Naive thymus-derived CD4-positive, alpha-beta T cell (primary cell): ENCODE measurements around the gene HHIPL1. TPM values are rescaled to one million over a fixed set of nuclear protein-coding genes. Genes with fewer than 3 reads are reported as not detected.

ENCODE experiments used
- ATAC-seq: fragments of 150-1000 bp; cut with Tn5 transposase; 2 replicates; pipeline ENCODE4 v1.10.0; 2021; ENCODE audit warnings: mild to moderate bottlenecking, moderate library complexity
- CTCF ChIA-PET: fragments of 350-600 bp; sonication (Branson Sonifier 250); formaldehyde crosslinking; loops from one replicate; lab custom pipeline; 2021; ENCODE audit warnings: antibody characterized with exemption; lab: Charles Lee
- POLR2A ChIA-PET: fragments of 350-600 bp; sonication (Branson Sonifier 250); formaldehyde crosslinking; loops from one replicate; lab custom pipeline; 2021; ENCODE audit warnings: antibody characterized with exemption, inconsistent platforms; lab: Charles Lee
- DNase-seq, 9 donors: peaks; one replicate each; pipeline versions ENCODE4 v3.0.0 to v3.0.0-alpha.2; 2020 to 2022; ENCODE audit warnings: mixed read lengths in 1 of 9
- H3K27ac ChIP-seq: one replicate; pipeline ENCODE4 v1.7.0; 2013; ENCODE audit warnings: mild to moderate bottlenecking, low read depth, low read length, moderate library complexity
- H3K27me3 ChIP-seq, 2 donors: one replicate each; pipeline ENCODE4 v1.7.0; 2013; ENCODE audit warnings: low read length in 2 of 2, mild to moderate bottlenecking in 2 of 2, moderate library complexity in 2 of 2; ENCODE audit not compliant: control insufficient read depth in 2 of 2, insufficient read depth in 2 of 2
- H3K36me3 ChIP-seq, 3 experiments: 1 replicate in 2 of 3; 2 replicates in 1 of 3; pipeline ENCODE4 v1.7.0; 2013; ENCODE audit warnings: low read length in 3 of 3, mild to moderate bottlenecking in 3 of 3, moderate library complexity in 1 of 3; ENCODE audit not compliant: insufficient read depth in 3 of 3, control insufficient read depth in 2 of 3
- H3K4me1 ChIP-seq, 2 donors: one replicate each; pipeline ENCODE4 v1.7.0; 2013; ENCODE audit warnings: low read length in 2 of 2, mild to moderate bottlenecking in 2 of 2, moderate library complexity in 1 of 2; ENCODE audit not compliant: control insufficient read depth in 2 of 2, insufficient read depth in 2 of 2
- H3K4me3 ChIP-seq: 2 replicates; pipeline ENCODE4 v1.7.0; 2013; ENCODE audit warnings: mild to moderate bottlenecking, low read length
- H3K9me3 ChIP-seq, 3 experiments: 1 replicate in 2 of 3; 2 replicates in 1 of 3; pipeline ENCODE4 v1.7.0; 2013; ENCODE audit warnings: low read length in 3 of 3; ENCODE audit not compliant: control insufficient read depth in 2 of 3
- H3K27ac Mint-ChIP-seq, 9 donors: one replicate each; pipeline ENCODE4 v1.8.0; 2020 to 2022; ENCODE audit warnings: mixed read lengths in 9 of 9, mild to moderate bottlenecking in 8 of 9, moderate library complexity in 5 of 9, inconsistent platforms in 2 of 9
- H3K27me3 Mint-ChIP-seq, 5 donors: one replicate each; pipeline ENCODE4 v1.8.0; 2021 to 2022; ENCODE audit warnings: mixed read lengths in 5 of 5, mild to moderate bottlenecking in 1 of 5
- H3K36me3 Mint-ChIP-seq, 5 donors: one replicate each; pipeline ENCODE4 v1.8.0; 2020 to 2022; ENCODE audit warnings: mixed read lengths in 5 of 5, mild to moderate bottlenecking in 3 of 5, inconsistent platforms in 1 of 5
- H3K4me1 Mint-ChIP-seq, 7 donors: one replicate each; pipeline ENCODE4 v1.8.0; 2020 to 2022; ENCODE audit warnings: mixed read lengths in 7 of 7, mild to moderate bottlenecking in 3 of 7, inconsistent platforms in 1 of 7
- H3K4me3 Mint-ChIP-seq, 10 donors: one replicate each; pipeline ENCODE4 v1.8.0; 2020 to 2022; ENCODE audit warnings: mild to moderate bottlenecking in 10 of 10, mixed read lengths in 10 of 10, moderate library complexity in 6 of 10, inconsistent platforms in 2 of 10
- H3K9me3 Mint-ChIP-seq, 11 donors: one replicate each; pipeline ENCODE4 v1.8.0; 2020 to 2022; ENCODE audit warnings: mixed read lengths in 11 of 11, mild to moderate bottlenecking in 4 of 11, inconsistent platforms in 1 of 11, moderate library complexity in 1 of 11
- intact Hi-C, 2 donors: fragments of 100-400 bp; cut with micrococcal nuclease; formaldehyde crosslinking; loops; one replicate each; pipeline ENCODE4 v1.15.1; 2023
- polyA plus RNA-seq, 2 donors: library from polyadenylated mRNA; unstranded; fragments of 300-500 nt; fragmentation: Illumina TruSeq; gene quantifications; one replicate each; pipeline ENCODE4 v1.2.3, GENCODE V29; 2021
- total RNA-seq, 6 experiments: library from RNA in 5 of 6; stranded (reverse) in 5 of 6; gene quantifications; 1 replicate in 5 of 6; 2 replicates in 1 of 6; pipeline ENCODE4 v1.2.3 and lab custom pipeline; 2021 to 2026

HHIPL1 gene
- total and polyA plus RNA-seq, 7 experiments from 2014 or later = 0.40 to 0.41 TPM; not detected in 5

DNA sequence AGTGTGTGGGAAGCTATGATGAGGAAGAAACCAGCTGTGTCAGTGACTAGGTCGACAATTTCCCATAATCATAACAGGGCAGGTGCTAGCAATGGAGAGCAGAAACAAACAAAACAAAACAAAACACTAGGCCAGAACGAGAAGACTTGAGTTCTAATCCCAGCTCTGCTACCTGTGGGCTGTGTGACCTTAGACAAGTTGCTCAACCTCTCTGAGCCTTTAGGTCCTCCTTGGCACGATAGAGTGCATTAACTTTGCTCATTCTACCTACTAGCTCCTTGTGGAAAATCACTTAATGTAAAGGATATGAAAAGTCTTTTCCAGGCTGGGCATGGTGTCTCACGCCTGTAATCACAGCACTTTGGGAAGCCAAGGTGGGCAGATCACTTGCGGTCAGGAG is 11.2 kb downstream of the HHIPL1 start:
- H3K27ac ChIP-seq = no peak overlapping the region
- Mint-ChIP-seq H3K4me1 (peaks cover 0 to 4% (median 0%) of the 10 kb centered on the region in 7 donors), H3K4me3 (no peak overlapping the region), H3K9me3 (no peaks in the 10 kb centered on the region), H3K27ac (no peak overlapping the region), H3K27me3 (peaks cover 45 to 75% (median 50%) of the 10 kb centered on the region in 5 donors), H3K36me3 (peaks cover 0 to 2% (median 0%) of the 10 kb centered on the region in 5 donors)
- H3K9me3 ChIP-seq = no peaks in the 10 kb centered on the region
- no peak overlapping the region for H3K4me3 ChIP-seq
- intact Hi-C loops = no loop called here
- no peaks in the 10 kb centered on the region for H3K27me3 ChIP-seq
- ChIA-PET CTCF (no interaction called here), POLR2A (no interaction called here)
- ATAC-seq = no peak
- DNase-seq = no peak
- H3K36me3 ChIP-seq = no peaks in the 10 kb centered on the region
- H3K4me1 ChIP-seq = no peaks in the 10 kb centered on the region

DNA sequence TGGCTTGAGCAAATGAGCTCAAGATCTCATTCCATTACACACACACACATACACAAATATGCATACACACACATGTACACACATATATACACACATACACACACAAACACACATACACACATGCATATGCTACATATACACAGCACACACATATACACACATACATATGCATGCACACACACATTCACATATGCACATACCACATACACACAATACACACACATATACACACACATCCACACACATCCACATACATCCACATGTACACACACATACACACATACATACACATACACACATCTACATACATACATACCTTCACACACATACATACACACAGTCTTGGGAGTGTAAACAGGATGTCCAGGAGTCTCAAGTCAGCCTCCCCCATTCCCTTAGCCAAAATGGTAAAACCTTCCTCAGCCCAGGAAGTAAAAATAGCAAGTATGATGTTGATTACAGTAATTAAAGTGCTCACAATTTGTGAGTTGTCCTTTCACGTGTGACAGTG is 12.8 kb downstream of the HHIPL1 start:
- ChIA-PET POLR2A (no interaction called here), CTCF (no interaction called here)
- no peaks in the 10 kb centered on the region for H3K4me1 ChIP-seq
- no peaks in the 10 kb centered on the region for H3K27me3 ChIP-seq
- no peaks in the 10 kb centered on the region for H3K9me3 ChIP-seq
- Mint-ChIP-seq H3K27ac (no peak overlapping the region), H3K4me3 (no peak overlapping the region), H3K4me1 (peaks cover 0 to 4% (median 0%) of the 10 kb centered on the region in 7 donors), H3K27me3 (peaks cover 53 to 86% (median 60%) of the 10 kb centered on the region in 5 donors), H3K9me3 (no peaks in the 10 kb centered on the region), H3K36me3 (peaks cover 0 to 4% (median 0%) of the 10 kb centered on the region in 5 donors)
- H3K4me3 ChIP-seq = no peak overlapping the region
- DNase-seq (no peak), ATAC-seq (no peak)
- no peaks in the 10 kb centered on the region for H3K36me3 ChIP-seq
- intact Hi-C loops = no loop called here
- H3K27ac ChIP-seq = no peak overlapping the region

DNA sequence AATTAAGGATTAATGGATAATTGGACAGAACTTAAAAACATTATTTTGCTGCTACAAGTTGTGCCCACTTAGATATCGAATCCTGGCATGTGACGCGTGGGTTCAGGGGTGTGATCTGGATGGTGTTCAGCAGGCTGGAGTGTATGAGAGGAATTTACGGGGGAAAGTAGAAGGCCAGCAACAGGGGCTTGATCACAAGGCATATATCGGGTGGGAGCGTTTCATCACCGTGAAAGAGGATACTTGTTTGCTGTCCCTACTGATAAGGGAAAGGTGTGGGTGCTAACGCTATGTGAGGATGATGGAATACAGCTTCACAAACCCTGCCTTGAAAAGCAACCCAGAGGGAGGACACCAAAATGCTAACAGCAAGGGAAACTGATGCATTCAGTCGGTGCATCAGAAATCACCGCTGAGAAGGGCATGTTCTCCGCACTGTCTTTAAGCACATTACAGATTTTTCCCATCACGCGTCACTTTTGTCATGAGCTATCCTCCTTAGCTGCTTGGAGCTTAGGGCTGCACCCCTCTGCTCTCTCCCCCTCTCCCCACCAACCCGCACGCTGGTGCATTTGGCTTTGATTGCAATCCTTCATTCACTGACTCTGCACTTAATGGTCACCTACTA is 13.4 kb downstream of the HHIPL1 start:
- H3K36me3 Mint-ChIP-seq = peaks cover 0 to 4% (median 0%) of the 10 kb centered on the region in 5 donors
- H3K36me3 ChIP-seq = no peaks in the 10 kb centered on the region
- H3K27ac Mint-ChIP-seq = no peak overlapping the region
- H3K27ac ChIP-seq = no peak overlapping the region
- CTCF ChIA-PET = no interaction called here
- DNase-seq (no peak), ATAC-seq (no peak)
- no peak overlapping the region for H3K4me3 Mint-ChIP-seq
- no peaks in the 10 kb centered on the region for H3K4me1 ChIP-seq
- intact Hi-C loops = no loop called here
- no peak overlapping the region for H3K4me3 ChIP-seq
- no peaks in the 10 kb centered on the region for H3K27me3 ChIP-seq
- H3K4me1 Mint-ChIP-seq = peaks cover 0 to 4% (median 0%) of the 10 kb centered on the region in 7 donors
- POLR2A ChIA-PET = no interaction called here
- peaks cover 58 to 88% (median 63%) of the 10 kb centered on the region in 5 donors for H3K27me3 Mint-ChIP-seq
- no peaks in the 10 kb centered on the region for H3K9me3 Mint-ChIP-seq
- H3K9me3 ChIP-seq = no peaks in the 10 kb centered on the region

DNA sequence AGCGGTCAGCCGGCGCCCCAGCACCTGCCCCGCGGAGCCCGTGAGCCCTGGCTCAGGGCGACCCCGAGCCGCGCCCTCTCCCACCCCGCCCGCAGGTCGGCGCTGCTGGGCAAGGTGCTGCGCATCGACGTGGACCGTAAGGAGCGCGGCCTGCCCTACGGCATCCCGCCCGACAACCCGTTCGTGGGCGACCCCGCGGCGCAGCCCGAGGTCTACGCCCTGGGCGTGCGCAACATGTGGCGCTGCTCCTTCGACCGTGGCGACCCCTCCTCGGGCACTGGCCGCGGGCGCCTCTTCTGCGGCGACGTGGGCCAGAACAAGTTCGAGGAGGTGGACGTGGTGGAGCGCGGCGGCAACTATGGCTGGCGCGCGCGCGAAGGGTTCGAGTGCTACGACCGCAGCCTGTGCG is 14.4 kb downstream of the HHIPL1 start:
- peak; percentile 46 for ATAC-seq
- H3K27me3 Mint-ChIP-seq = peaks cover 52 to 78% (median 62%) of the 10 kb centered on the region in 5 donors
- no peaks in the 10 kb centered on the region for H3K4me1 ChIP-seq

DNA sequence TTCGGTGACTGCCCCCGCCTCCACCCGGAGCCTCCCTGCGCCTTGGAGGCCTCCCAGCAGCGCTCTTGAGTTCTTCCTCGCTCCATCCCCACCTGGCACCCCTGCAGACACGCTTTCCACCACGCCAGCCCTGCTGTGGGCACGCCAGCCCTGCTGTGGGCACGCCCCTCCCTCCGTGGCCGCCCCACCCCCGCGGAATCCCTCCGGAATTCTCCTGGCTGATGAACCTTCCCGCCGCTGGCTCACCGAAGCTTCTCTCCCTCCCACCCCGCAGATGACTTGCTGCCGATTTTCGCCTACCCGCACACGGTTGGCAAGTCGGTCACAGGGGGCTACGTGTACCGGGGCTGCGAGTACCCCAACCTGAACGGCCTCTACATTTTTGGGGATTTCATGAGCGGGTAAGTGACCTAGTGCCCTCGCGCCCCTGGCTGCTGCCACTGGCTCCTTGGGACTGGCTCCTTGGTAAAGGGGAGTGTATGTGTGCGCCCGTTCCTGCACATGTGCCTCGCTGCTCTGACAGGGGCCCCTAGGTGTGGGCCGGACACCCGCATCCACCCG is 15.2 kb downstream of the HHIPL1 start:
- Mint-ChIP-seq H3K9me3 (no peaks in the 10 kb centered on the region), H3K27ac (no peak overlapping the region), H3K27me3 (peaks cover 47 to 70% (median 58%) of the 10 kb centered on the region in 5 donors), H3K36me3 (peaks cover 0 to 4% (median 0%) of the 10 kb centered on the region in 5 donors), H3K4me1 (peaks cover 0 to 4% (median 0%) of the 10 kb centered on the region in 7 donors), H3K4me3 (peak overlapping the region in 2 of 10 donors; percentile 50 to 60)
- intact Hi-C loops = no loop called here
- H3K36me3 ChIP-seq = no peaks in the 10 kb centered on the region
- H3K27ac ChIP-seq = no peak overlapping the region
- no peak for DNase-seq
- CTCF ChIA-PET = no interaction called here
- H3K9me3 ChIP-seq = no peaks in the 10 kb centered on the region
- no peaks in the 10 kb centered on the region for H3K4me1 ChIP-seq
- no peak overlapping the region for H3K4me3 ChIP-seq
- POLR2A ChIA-PET = no interaction called here
- ATAC-seq = no peak
- no peaks in the 10 kb centered on the region for H3K27me3 ChIP-seq

More for the DNA sequence above, 14.4 kb downstream of the HHIPL1 start:
- no peaks in the 10 kb centered on the region for H3K9me3 ChIP-seq
- H3K36me3 ChIP-seq = no peaks in the 10 kb centered on the region
- no peaks in the 10 kb centered on the region for H3K9me3 Mint-ChIP-seq
- ChIA-PET POLR2A (no interaction called here), CTCF (no interaction called here)
- peaks cover 0 to 4% (median 0%) of the 10 kb centered on the region in 5 donors for H3K36me3 Mint-ChIP-seq
- H3K27ac Mint-ChIP-seq = no peak overlapping the region
- peak overlapping the region in 1 of 10 donors; percentile 47 for H3K4me3 Mint-ChIP-seq
- no peak overlapping the region for H3K4me3 ChIP-seq
- intact Hi-C loops = no loop called here
- no peaks in the 10 kb centered on the region for H3K27me3 ChIP-seq
- peaks cover 0 to 4% (median 0%) of the 10 kb centered on the region in 7 donors for H3K4me1 Mint-ChIP-seq
- no peak overlapping the region for H3K27ac ChIP-seq
- no peak for DNase-seq

DNA sequence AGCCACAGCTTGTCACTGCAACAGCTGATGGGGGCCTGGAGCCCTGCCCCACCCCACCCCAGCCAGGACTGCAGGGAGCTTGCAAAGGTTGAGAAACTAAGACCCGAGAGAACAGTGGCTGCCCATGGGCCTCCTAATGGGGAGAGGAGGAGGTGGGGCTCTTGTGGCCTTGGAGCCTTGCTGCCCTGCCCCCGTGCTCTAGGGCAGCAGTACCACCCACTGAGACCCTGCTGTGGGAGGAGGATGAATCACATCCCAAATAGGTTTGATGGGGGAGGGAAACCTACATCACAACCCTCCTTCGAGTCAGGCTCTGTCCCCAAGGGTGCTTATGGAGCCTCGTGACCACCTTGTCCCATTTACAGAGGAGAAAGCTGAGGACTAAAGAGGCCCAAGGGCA is 15.9 kb downstream of the HHIPL1 start:
- Histone ChIP-seq H3K36me3 (no peaks in the 10 kb centered on the region), H3K27me3 (no peaks in the 10 kb centered on the region), H3K27ac (no peak overlapping the region), H3K4me1 (no peaks in the 10 kb centered on the region), H3K4me3 (no peak overlapping the region), H3K9me3 (no peaks in the 10 kb centered on the region)
- ChIA-PET POLR2A (no interaction called here), CTCF (no interaction called here)
- no peak for ATAC-seq
- H3K36me3 Mint-ChIP-seq = peaks cover 0 to 4% (median 0%) of the 10 kb centered on the region in 5 donors
- intact Hi-C loops = no loop called here
- H3K9me3 Mint-ChIP-seq = no peaks in the 10 kb centered on the region
- no peak for DNase-seq
- peaks cover 0 to 4% (median 0%) of the 10 kb centered on the region in 7 donors for H3K4me1 Mint-ChIP-seq
- no peak overlapping the region for H3K4me3 Mint-ChIP-seq
- H3K27ac Mint-ChIP-seq = no peak overlapping the region
- H3K27me3 Mint-ChIP-seq = peaks cover 46 to 64% (median 55%) of the 10 kb centered on the region in 5 donors
